Measurements from ENCODE around the gene ZNF268.

- TF ChIP-seq TAF1 (IDR thresholded peaks at IDR 0.05; ENCODE audit: low read depth, low read length) (no peak), POLR2A (IDR thresholded peaks at IDR 0.05; ENCODE audit: low read depth, low read length) (no peak), POLR2AphosphoS5 (IDR thresholded peaks at IDR 0.05; ENCODE audit: low read depth, low read length) (no peak), SPI1 (IDR thresholded peaks at IDR 0.05; ENCODE audit: low read depth, low read length) (no peak)
Measured at GRCh38 chr12:133165776-133166175, 15.5 kb upstream of the ZNF268 start.

Measured in GM12891 (cell line).